ENCODE results near the gene VAMP1. TPM values are rescaled to one million over a fixed set of nuclear protein-coding genes. Genes with fewer than 3 reads are reported as not detected.
"Not testable (repeated sequence)": the region's sequence is repeated elsewhere in the genome, so short reads cannot be mapped to it uniquely, and the experiment has no call there.

VAMP1 gene, protein sequence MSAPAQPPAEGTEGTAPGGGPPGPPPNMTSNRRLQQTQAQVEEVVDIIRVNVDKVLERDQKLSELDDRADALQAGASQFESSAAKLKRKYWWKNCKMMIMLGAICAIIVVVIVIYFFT
- polyA plus RNA-seq (2012; ENCODE audit: insufficient read depth, insufficient read length): 26.8 TPM

DNA sequence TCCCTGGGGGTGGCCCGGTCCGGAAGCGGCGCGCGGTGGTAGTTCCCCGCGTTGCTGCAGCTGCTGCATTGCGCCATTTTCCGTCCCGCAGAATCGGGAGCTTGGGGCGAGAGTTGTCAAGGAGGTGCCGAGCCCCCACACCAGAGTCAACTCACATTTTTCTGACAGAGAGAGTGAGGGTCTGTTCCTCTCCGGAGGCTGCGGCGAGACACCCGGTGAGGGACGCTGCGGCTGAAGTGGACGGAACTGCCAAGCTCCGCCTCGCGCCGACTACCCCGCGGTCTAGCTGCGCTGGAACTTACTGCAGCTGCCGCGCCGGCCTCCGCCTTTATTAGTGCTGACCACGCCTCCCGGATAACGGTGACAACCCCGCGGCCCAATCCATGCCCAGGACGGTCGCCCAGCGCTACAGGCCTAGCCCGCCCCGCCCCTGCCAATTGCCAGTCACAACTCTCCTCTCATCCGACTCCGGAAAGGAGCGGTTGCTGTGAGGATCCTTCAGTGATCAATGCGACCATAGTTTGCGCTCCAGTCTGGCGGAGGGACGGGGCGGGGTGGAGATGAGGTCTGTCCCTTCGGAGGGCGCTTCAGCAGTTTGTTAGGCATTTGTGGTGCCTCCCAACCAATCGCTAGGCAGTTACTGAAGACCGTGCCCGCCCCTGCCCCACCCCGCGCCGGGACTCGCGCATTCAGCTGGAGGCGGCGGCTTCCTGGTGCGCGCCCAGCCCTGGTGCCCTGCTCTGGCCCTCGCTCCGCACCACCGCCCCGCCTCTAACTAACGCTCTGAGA, at the start of gene VAMP1:
Gene VAMP1, minus strand, starts transcription at position 303 of the 789 bp plus-strand sequence. Its CDS starts 146 bp downstream, at position 157.
- H3K4me3 ChIP-seq (ENCODE audit: low read length): peak within 1 kb of the TSS; percentile 73
- DNase-seq (ENCODE audit: low read depth, low spot score): peak; percentile 92

GRCh38 chr12:6520186-6520585, 49.7 kb upstream of the VAMP1 start:
- DNase-seq (ENCODE audit: low read depth, low spot score): no peak

GRCh38 chr12:6508087-6508486, 37.6 kb upstream of the VAMP1 start:
- no peak for DNase-seq (ENCODE audit: low read depth, low spot score)
- no peak overlapping the region for H3K4me3 ChIP-seq (ENCODE audit: low read length)

More at GRCh38 chr12:6520186-6520585, 49.7 kb upstream of the VAMP1 start:
- H3K4me3 ChIP-seq (ENCODE audit: low read length): no peak overlapping the region

- H3K4me3 ChIP-seq (ENCODE audit: low read length): no peak overlapping the region
- DNase-seq (ENCODE audit: low read depth, low spot score): no peak
These were observed 36.9 kb upstream of the VAMP1 start for GRCh38 chr12:6507102-6507998.

- no peak for DNase-seq (ENCODE audit: low read depth, low spot score)
- H3K4me3 ChIP-seq (ENCODE audit: low read length): no peak overlapping the region
These were observed 30.0 kb upstream of the VAMP1 start for GRCh38 chr12:6500466-6500865.

DNA sequence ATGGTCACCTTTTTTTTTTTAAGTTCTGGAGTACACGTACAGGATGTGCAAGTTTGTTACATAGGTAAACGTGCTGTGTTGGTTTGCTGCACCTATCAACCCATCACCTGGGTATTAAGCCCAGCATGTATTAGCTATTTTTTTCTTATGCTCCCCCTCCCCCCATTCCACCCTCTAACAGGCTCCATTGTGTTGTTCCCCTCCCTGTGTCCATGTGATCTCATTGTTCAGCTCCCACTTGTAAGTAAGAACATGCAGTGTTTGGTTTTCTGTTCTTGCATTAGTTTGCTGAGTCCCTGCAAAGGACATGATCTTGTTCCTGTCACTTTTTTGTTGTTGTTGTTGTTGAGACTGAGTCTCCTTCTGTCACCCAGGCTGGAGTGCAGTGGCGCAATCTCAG, 26.8 kb upstream of the VAMP1 start:
- not testable (repeated sequence) for H3K4me3 ChIP-seq (ENCODE audit: low read length); DNase-seq (ENCODE audit: low read depth, low spot score)

- peak overlapping the region; percentile 91 for H3K4me3 ChIP-seq (ENCODE audit: low read length)
- no peak for DNase-seq (ENCODE audit: low read depth, low spot score)
These were observed 24.5 kb upstream of the VAMP1 start for GRCh38 chr12:6494968-6495367.

DNA sequence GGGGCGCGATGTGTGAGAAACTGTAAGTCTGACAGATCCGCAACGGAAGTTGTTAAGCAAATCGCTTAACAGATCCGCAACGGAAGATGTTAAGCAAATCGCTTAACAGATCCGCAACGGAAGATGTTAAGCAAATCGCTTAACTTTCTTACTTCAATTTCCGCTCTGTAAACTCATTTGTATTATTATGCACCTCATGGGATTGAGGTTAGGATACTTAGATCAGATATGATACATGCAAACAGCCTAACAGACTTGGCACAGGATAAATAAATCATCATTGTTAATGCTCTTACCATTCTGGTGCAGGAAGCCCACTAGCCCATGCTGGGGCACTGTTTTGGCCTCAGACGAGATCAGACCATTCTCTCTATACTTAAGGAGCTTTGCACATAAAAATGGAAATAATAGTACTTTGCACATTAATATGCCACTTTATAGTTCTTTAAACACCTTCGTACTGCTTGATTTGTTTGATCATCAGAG, 23.8 kb upstream of the VAMP1 start:
- DNase-seq (ENCODE audit: low read depth, low spot score): no peak
- peak overlapping the region; percentile 91 for H3K4me3 ChIP-seq (ENCODE audit: low read length)

GRCh38 chr12:6493497-6494257, 23.2 kb upstream of the VAMP1 start, which contains the start of gene NCAPD2:
Gene NCAPD2 (plus strand): TSS chr12:6494102. CDS start chr12:6495099, 997 bp downstream.
- peak within 1 kb of the TSS; percentile 91 for H3K4me3 ChIP-seq (ENCODE audit: low read length)
- DNase-seq (ENCODE audit: low read depth, low spot score): peak; percentile 98

DNA sequence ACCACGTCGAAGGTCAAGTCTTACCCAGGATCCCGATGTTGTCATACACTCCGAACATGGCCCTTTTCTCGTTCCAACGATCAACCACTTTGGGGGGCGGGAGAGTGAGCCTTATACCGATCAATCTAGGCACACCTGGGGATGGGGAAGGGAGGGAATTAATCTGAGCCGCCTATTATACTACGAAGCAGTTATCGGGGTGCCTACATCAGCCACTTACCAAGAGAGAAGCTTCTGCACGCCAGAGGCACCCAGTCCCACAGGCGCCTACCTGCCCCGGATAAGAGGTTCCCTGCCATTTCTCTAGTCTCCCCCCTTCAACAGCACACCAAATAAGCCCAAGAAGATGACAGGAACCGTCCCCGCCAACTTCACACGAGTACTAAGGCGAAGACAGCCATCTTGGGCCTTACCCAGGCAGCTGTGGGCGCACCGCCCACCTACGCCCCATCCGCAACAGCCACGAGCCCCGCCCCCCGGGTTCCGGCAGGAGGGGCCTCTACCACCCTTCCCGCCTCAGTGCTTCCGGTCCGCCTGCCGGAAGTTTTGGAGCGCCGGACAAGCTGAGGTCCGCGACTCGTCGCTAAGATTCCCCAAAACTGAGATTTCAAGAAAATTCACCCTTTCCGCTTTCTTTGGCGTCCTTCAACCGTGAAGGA, 22.5 kb upstream of the VAMP1 start, which contains the start of gene MRPL51:
Gene MRPL51, minus strand, starts transcription at position 425 of the 659 bp plus-strand sequence. Its CDS starts 126 bp downstream, at position 299.
- peak within 1 kb of the TSS; percentile 91 for H3K4me3 ChIP-seq (ENCODE audit: low read length)
- DNase-seq (ENCODE audit: low read depth, low spot score): peak; percentile 93

- H3K4me3 ChIP-seq (ENCODE audit: low read length); DNase-seq (ENCODE audit: low read depth, low spot score): not testable (repeated sequence)
These were observed 20.2 kb upstream of the VAMP1 start for GRCh38 chr12:6490673-6491072.

- no peak for DNase-seq (ENCODE audit: low read depth, low spot score)
- no peak overlapping the region for H3K4me3 ChIP-seq (ENCODE audit: low read length)
These were observed 19.0 kb upstream of the VAMP1 start for GRCh38 chr12:6489449-6489848.

DNA sequence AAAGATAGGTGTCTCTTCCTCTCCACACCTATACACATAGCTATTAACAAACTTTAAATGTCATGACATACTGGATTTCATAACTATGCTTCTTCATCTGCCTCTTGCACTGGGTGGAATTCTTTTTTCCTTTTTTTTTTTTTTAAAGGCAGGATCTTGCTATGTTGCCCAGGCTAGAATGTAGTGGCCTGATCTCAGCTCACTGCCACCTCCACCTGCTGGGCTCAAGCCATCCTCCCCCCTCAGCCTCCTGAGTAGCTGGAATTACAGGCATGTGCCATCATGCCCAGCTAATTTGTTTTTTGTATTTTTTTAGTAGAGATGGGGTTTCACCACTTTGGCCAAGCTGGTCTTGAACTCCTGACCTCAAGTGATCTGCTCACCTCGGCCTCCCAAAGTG, 17.8 kb upstream of the VAMP1 start:
- H3K4me3 ChIP-seq (ENCODE audit: low read length): no peak overlapping the region
- DNase-seq (ENCODE audit: low read depth, low spot score): no peak

DNA sequence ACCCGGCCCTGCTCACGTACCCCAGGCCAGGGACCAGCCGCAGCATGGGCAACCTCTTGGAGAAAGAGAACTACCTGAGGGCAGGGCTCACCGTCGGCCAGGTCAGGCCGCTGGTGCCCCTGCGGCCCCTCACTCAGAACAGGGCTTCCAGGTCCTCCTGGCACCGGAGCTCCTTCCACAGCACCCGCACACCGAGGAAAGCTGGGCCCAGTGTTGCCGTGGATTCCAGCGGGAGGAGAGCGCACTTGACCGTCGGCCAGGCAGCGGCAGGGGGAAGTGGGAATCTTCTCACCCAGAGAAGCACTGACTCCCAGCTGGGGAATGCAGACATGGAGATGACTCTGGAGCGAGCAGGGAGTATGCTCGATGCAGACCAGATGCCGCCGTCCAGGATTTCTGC, 7.9 kb upstream of the VAMP1 start:
- no peak for DNase-seq (ENCODE audit: low read depth, low spot score)
- no peak overlapping the region for H3K4me3 ChIP-seq (ENCODE audit: low read length)

GRCh38 chr12:6477601-6478377, 7.3 kb upstream of the VAMP1 start:
- not testable (repeated sequence) for DNase-seq (ENCODE audit: low read depth, low spot score); H3K4me3 ChIP-seq (ENCODE audit: low read length)

- H3K4me3 ChIP-seq (ENCODE audit: low read length): no peak overlapping the region
- no peak for DNase-seq (ENCODE audit: low read depth, low spot score)
These were observed 6.0 kb upstream of the VAMP1 start for GRCh38 chr12:6476489-6476888.

- DNase-seq (ENCODE audit: low read depth, low spot score); H3K4me3 ChIP-seq (ENCODE audit: low read length): not testable (repeated sequence)
These were observed 4.9 kb upstream of the VAMP1 start for GRCh38 chr12:6475233-6475975.

All from Jurkat, Clone E6-1 (cell line).